SU-DHL-6 (cell line): ENCODE data around the gene MLN.

Source experiments
- H2AFZ ChIP-seq: fragments of 200-600 bp; sonication (generic); 2 replicates; pipeline ENCODE4 v1.6.1; 2014; ENCODE audit warnings: low read depth, mild to moderate bottlenecking, moderate library complexity, mixed read lengths, antibody characterized with exemption, low read length; ENCODE audit not compliant: severe bottlenecking
- H3F3A ChIP-seq: fragments of 200-600 bp; shearing (Covaris generic); 2 replicates; pipeline ENCODE4 v1.6.0; 2016; ENCODE audit warnings: antibody characterized with exemption, mild to moderate bottlenecking; ENCODE audit not compliant: insufficient read depth
- H3K27ac ChIP-seq: fragments of 200-600 bp; sonication (generic); 2 replicates; pipeline ENCODE4 v1.5.1; 2016; ENCODE audit warnings: low read depth, mild to moderate bottlenecking, low read length, moderate library complexity, mixed read lengths
- H3K27me3 ChIP-seq: fragments of 200-600 bp; sonication (generic), shearing (Covaris generic); 2 replicates; pipeline ENCODE4 v1.6.0; 2014; ENCODE audit warnings: mild to moderate bottlenecking, low read length
- H3K36me3 ChIP-seq: fragments of 200-600 bp; sonication (generic); 2 replicates; pipeline ENCODE4 v1.6.1; 2014; ENCODE audit warnings: mild to moderate bottlenecking, low read length, mixed read lengths
- H3K4me2 ChIP-seq: fragments of 300-600, 200-600 bp; shearing (Covaris generic), sonication (generic); 2 replicates; pipeline ENCODE4 v1.6.0; 2014; ENCODE audit warnings: low read length, low read depth, mild to moderate bottlenecking; ENCODE audit not compliant: poor library complexity, severe bottlenecking
- H3K4me3 ChIP-seq: fragments of 200-600 bp; sonication (generic); 2 replicates; pipeline ENCODE4 v1.5.1; 2014; ENCODE audit warnings: antibody characterized with exemption, low read length, mild to moderate bottlenecking, mixed read lengths; ENCODE audit not compliant: insufficient read depth, poor library complexity, severe bottlenecking
- H3K79me2 ChIP-seq: fragments of 200-600 bp; sonication (generic); 2 replicates; pipeline ENCODE4 v1.6.1; 2014; ENCODE audit warnings: mild to moderate bottlenecking, low read length, moderate library complexity; ENCODE audit not compliant: insufficient read depth
- H3K9ac ChIP-seq: fragments of 200-600 bp; sonication (generic); 2 replicates; pipeline ENCODE4 v1.7.0; 2014; ENCODE audit warnings: mild to moderate bottlenecking, low read length
- H3K9me2 ChIP-seq: fragments of 200-600 bp; sonication (generic); replicated peaks from 2 replicates; pipeline ENCODE4 v1.6.1; 2014; ENCODE audit warnings: low read length; ENCODE audit not compliant: insufficient read depth
- H3K9me3 ChIP-seq: fragments of 200-600 bp; sonication (generic); 2 replicates; pipeline ENCODE4 v1.6.1; 2014; ENCODE audit warnings: low read length, mixed read lengths; ENCODE audit not compliant: insufficient read depth
- H4K20me1 ChIP-seq: fragments of 200-600 bp; sonication (generic); 2 replicates; pipeline ENCODE4 v1.6.1; 2014; ENCODE audit warnings: low read depth, mild to moderate bottlenecking, antibody characterized with exemption, low read length, moderate library complexity, mixed read lengths
- CTCF ChIP-seq: fragments of 200-600 bp; sonication (generic); IDR thresholded peaks from one replicate; pipeline ENCODE4 v1.5.1; 2017; ENCODE audit warnings: antibody characterized with exemption, mild to moderate bottlenecking, low read length, moderate library complexity; ENCODE audit not compliant: insufficient read depth, poor library complexity, severe bottlenecking
- EZH2phosphoT487 ChIP-seq: fragments of 200-600 bp; sonication (generic), shearing (Covaris generic); conservative IDR thresholded peaks from 2 replicates; pipeline ENCODE4 v1.6.1; 2018; ENCODE audit warnings: mild to moderate bottlenecking, antibody characterized with exemption, low read length, moderate library complexity, mixed read lengths

The MLN gene

GRCh38 chr6:33803571-33804053, at the start of gene MLN:
MLN (minus strand) TSS chr6:33804003; CDS start chr6:33801163, 2,840 bp downstream.
- Histone ChIP-seq H3K27ac (no peak within 1 kb of the TSS), H3K9me3 (no peaks in the 10 kb centered on the region), H2AFZ (no peak within 1 kb of the TSS), H3K9ac (no peak within 1 kb of the TSS), H3K4me3 (no peak within 1 kb of the TSS), H3K36me3 (no peaks in the 10 kb centered on the region), H3K9me2 (no peaks in the 10 kb centered on the region), H3K4me2 (no peak within 1 kb of the TSS), H3K79me2 (no peaks in the 10 kb centered on the region), H3F3A (no peaks in the 10 kb centered on the region), H3K27me3 (no peaks in the 10 kb centered on the region), H4K20me1 (no peaks in the 10 kb centered on the region)
- no peak for TF ChIP-seq CTCF
- TF ChIP-seq EZH2phosphoT487, result no peak

- no peak overlapping the region for H2AFZ ChIP-seq
- H3K9ac ChIP-seq, result no peak overlapping the region
- H3K27me3 ChIP-seq, result no peaks in the 10 kb centered on the region
- no peaks in the 10 kb centered on the region for H3K79me2 ChIP-seq
- H3K9me3 ChIP-seq, result no peaks in the 10 kb centered on the region
- no peaks in the 10 kb centered on the region for H3K9me2 ChIP-seq
- no peak overlapping the region for H3K4me2 ChIP-seq
- no peaks in the 10 kb centered on the region for H3F3A ChIP-seq
- no peak overlapping the region for H3K4me3 ChIP-seq
- H4K20me1 ChIP-seq, result no peaks in the 10 kb centered on the region
- TF ChIP-seq CTCF (no peak), EZH2phosphoT487 (no peak)
- H3K36me3 ChIP-seq, result no peaks in the 10 kb centered on the region
- H3K27ac ChIP-seq, result no peak overlapping the region
Measured at GRCh38 chr6:33853026-33853425, 49.2 kb upstream of the MLN start.

- H2AFZ ChIP-seq, result no peak overlapping the region
- H3K27me3 ChIP-seq, result no peaks in the 10 kb centered on the region
Measured at GRCh38 chr6:33851959-33852358, 48.2 kb upstream of the MLN start.

More at GRCh38 chr6:33851959-33852358, 48.2 kb upstream of the MLN start:
- Histone ChIP-seq H3F3A (no peaks in the 10 kb centered on the region), H3K36me3 (no peaks in the 10 kb centered on the region), H3K4me3 (no peak overlapping the region), H3K27ac (no peak overlapping the region), H4K20me1 (no peaks in the 10 kb centered on the region), H3K9ac (no peak overlapping the region), H3K9me2 (no peaks in the 10 kb centered on the region), H3K79me2 (no peaks in the 10 kb centered on the region), H3K9me3 (no peaks in the 10 kb centered on the region), H3K4me2 (no peak overlapping the region)
- no peak for TF ChIP-seq EZH2phosphoT487
- no peak for TF ChIP-seq CTCF
